H1 (cell line): ENCODE data around the gene DNMT3B. TPM values are rescaled to one million over a fixed set of nuclear protein-coding genes. Genes with fewer than 3 reads are reported as not detected.

Experiments
- CREB1 ChIP-seq: IDR thresholded peaks from 2 replicates; pipeline ENCODE4 v1.6.1; 2012; ENCODE audit warnings: inconsistent platforms
- EP300 ChIP-seq, 2 experiments: IDR thresholded peaks; 1 replicate in 1 of 2; 2 replicates in 1 of 2; pipeline ENCODE4 v1.6.1; 2011 to 2012; ENCODE audit warnings: low read depth in 2 of 2, low read length in 2 of 2, mild to moderate bottlenecking in 2 of 2, borderline replicate concordance in 1 of 2, inconsistent platforms in 1 of 2, moderate library complexity in 1 of 2
- HDAC2 ChIP-seq, 2 experiments: fragments of 300-600 bp in 1 of 2; sonication (generic) in 1 of 2; IDR thresholded peaks; 2 replicates each; pipeline ENCODE4 v1.6.1; 2011 to 2012; ENCODE audit warnings: low read depth in 2 of 2, low read length in 2 of 2, mild to moderate bottlenecking in 2 of 2, moderate library complexity in 2 of 2, borderline replicate concordance in 1 of 2, inconsistent platforms in 1 of 2
- NANOG ChIP-seq: IDR thresholded peaks from 2 replicates; pipeline ENCODE4 v1.6.1; 2011; ENCODE audit warnings: low read length, low read depth, mild to moderate bottlenecking, inconsistent platforms; ENCODE audit not compliant: insufficient read depth, poor library complexity, severe bottlenecking
- SIN3A ChIP-seq, 2 experiments: IDR thresholded peaks in 1 of 2; conservative IDR thresholded peaks in 1 of 2; 2 replicates each; pipeline ENCODE4 v1.6.1; 2011 to 2012; ENCODE audit warnings: low read length in 2 of 2, improper control_type of control experiment in 1 of 2, low read depth in 1 of 2, mild to moderate bottlenecking in 1 of 2
- SP1 ChIP-seq: IDR thresholded peaks from 2 replicates; pipeline ENCODE4 v1.6.1; 2011; ENCODE audit warnings: low read depth, low read length
- TEAD4 ChIP-seq: IDR thresholded peaks from 2 replicates; pipeline ENCODE4 v1.6.1; 2012; ENCODE audit warnings: low read depth, low read length, inconsistent platforms, mixed read lengths
- polyA plus RNA-seq, 7 experiments: library from polyadenylated mRNA; depleted of rRNA in 3 of 7; stranded (reverse) in 5 of 7; unstranded in 2 of 7; fragments of >200 nt in 5 of 7; fragments of 200-250 nt in 2 of 7; gene quantifications; 1 replicate in 5 of 7; 2 replicates in 1 of 7; 4 replicates in 1 of 7; pipeline versions ENCODE4 v1.2.1 to v1.2.3, GENCODE V29; 2011 to 2013; ENCODE audit warnings: missing spikeins in 2 of 7, mixed read lengths in 2 of 7
- total RNA-seq: library from RNA; stranded (reverse); fragmentation: NEBNext Ultra II Directional; extraction: Animal tissue kit (Norgen Biotek cat#: 25700); gene quantifications from 2 replicates; pipeline ENCODE4 v1.2.1, GENCODE V29; 2021

Gene DNMT3B
- total and polyA plus RNA-seq, 2 of the 8 experiments (the other 6 are each of a cell fraction or from before 2014, with no cell fraction given) = 433 to 1,016 TPM

DNA sequence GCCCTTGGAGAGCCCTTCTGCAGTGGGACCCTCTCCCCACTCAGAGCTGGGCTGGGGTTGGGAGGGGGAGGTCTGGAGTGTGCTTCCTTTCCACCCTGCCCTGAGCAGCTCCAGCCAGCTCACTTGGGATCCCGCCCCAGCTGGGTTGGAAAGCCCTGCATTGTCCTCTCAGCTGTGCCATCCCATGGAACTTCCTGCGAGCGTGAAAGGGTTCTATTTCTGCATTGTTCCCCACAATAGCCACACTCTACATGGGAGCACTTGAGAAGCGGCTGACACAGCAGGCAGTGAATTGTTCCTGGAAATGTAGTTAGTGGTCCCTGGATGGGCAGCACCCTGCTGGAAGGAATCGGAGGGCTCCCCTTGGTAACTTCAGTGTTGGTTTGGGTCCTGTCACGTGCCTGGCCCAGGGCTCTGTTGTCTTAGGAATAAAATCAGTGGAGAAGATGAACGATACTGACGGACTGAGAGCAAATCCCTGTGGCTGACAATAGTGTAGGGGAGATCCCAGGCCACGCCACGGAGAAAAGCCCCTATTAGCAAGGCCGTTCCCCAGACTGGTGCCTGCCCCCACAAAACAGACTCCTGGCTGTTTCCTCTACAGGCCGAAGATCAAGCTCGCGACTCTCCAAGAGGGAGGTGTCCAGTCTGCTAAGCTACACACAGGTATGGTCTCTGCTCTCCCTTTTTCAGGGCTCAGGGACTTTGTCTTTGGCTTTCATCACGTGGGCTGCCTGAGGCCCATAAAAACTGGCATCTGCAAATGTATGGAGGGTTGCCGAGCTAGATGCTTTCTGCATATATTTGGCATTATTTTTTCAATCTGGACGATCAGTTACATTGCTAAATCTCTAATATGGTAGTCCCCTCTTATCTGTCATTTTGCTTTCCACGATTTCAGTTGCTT, 18.8 kb downstream of the DNMT3B start (continued):
- TF ChIP-seq HDAC2 (IDR thresholded peaks at IDR 0.05; ENCODE audit: borderline replicate concordance in 1 of 2, low read depth in 2 of 2, low read length in 2 of 2) (0 out of 4 replicates have a peak, but pooled peaks of 1 of the 2 experiments have one; percentile 61), CREB1 (peak; percentile 27; the same call in 1 of the 2 replicates), NANOG (peak; percentile 98), EP300 (IDR thresholded peaks at IDR 0.05; ENCODE audit: borderline replicate concordance in 1 of 2, low read depth in 2 of 2, low read length in 2 of 2) (peak in 1 of 2 experiments; percentile 72; a peak in 1 of 3 replicates), TEAD4 (no peak), SIN3A (conservative IDR thresholded peaks at IDR 0.05 in 1 of 2, IDR thresholded peaks at IDR 0.05 in 1 of 2; ENCODE audit: low read depth in 1 of 2, low read length in 2 of 2) (0 out of 4 replicates have a peak, but pooled peaks have one; percentile 44 to 54), SP1 (0 out of 2 replicates have a peak, but pooled peaks have one; percentile 29)
- TF ChIP-seq, all 59 proteins: peak for 9
